Lower leg skin (tissue), 3 donors: Measurements from ENCODE around the gene KIAA1671.

Experiments used
- CTCF ChIP-seq, 3 donors: fragments of 450-650 bp; IDR thresholded peaks; one replicate each; pipeline ENCODE4 v1.5.1; 2016; ENCODE audit warnings: antibody characterized with exemption in 3 of 3, mild to moderate bottlenecking in 3 of 3, moderate library complexity in 2 of 3
- POLR2A ChIP-seq, 2 donors: fragments of 450-650 bp; IDR thresholded peaks; one replicate each; pipeline ENCODE4 v1.6.1; 2016 to 2017; ENCODE audit warnings: antibody characterized with exemption in 2 of 2, mild to moderate bottlenecking in 1 of 2, moderate library complexity in 1 of 2

GRCh38 chr22:25029181-25029580 is 76.7 kb downstream of the KIAA1671 start:
- TF ChIP-seq POLR2A (IDR thresholded peaks at IDR 0.05), result no peak
- TF ChIP-seq CTCF (IDR thresholded peaks at IDR 0.05), result no peak
